ENCODE results near the gene ITGA2B. TPM values are rescaled to one million over a fixed set of nuclear protein-coding genes. Genes with fewer than 3 reads are reported as not detected.

ITGA2B gene
- total and polyA plus RNA-seq, 8 donors = under 0.01 to 2.4 (median 0.46) TPM; not detected in 3

- TF ChIP-seq CTCF (IDR thresholded peaks at IDR 0.05) (no peak), POLR2A (IDR thresholded peaks at IDR 0.05) (no peak), EP300 (IDR thresholded peaks at IDR 0.05) (no peak), POLR2AphosphoS5 (IDR thresholded peaks at IDR 0.05) (no peak)
Measured at GRCh38 chr17:44383861-44384260, 5.6 kb downstream of the ITGA2B start.

GRCh38 chr17:44383363-44383762, 6.1 kb downstream of the ITGA2B start:
- 93 to 96% (median 95%) methylated on average over 15 of the region's 15 CpGs for WGBS, 5 donors
- H3K27ac ChIP-seq = no peak overlapping the region
- peaks cover 8 to 25% (median 20%) of the 10 kb centered on the region in 4 donors for H3K4me1 ChIP-seq
- H3K4me3 ChIP-seq = no peak overlapping the region
- intact Hi-C loops (cut with DNase I; ENCODE audit: low total_unique reads) = no loop called here
- no peak for DNase-seq
- peaks cover 0 to 32% (median 17%) of the 10 kb centered on the region in 3 donors for H3K27me3 ChIP-seq
- H3K9me3 ChIP-seq = no peaks in the 10 kb centered on the region
- no peak for TF ChIP-seq POLR2A (IDR thresholded peaks at IDR 0.05)
- TF ChIP-seq POLR2AphosphoS5 (IDR thresholded peaks at IDR 0.05) = no peak
- no peak for TF ChIP-seq CTCF (IDR thresholded peaks at IDR 0.05)
- no peak for TF ChIP-seq EP300 (IDR thresholded peaks at IDR 0.05)
- no peaks in the 10 kb centered on the region for H3K36me3 ChIP-seq

More at GRCh38 chr17:44383861-44384260, 5.6 kb downstream of the ITGA2B start:
- no peak overlapping the region for H3K27ac ChIP-seq
- whole genome bisulfite sequencing, 5 donors = 59 to 74% (median 63%) methylated on average over 16 of the region's 16 CpGs
- H3K9me3 ChIP-seq = no peaks in the 10 kb centered on the region
- peaks cover 0 to 32% (median 17%) of the 10 kb centered on the region in 3 donors for H3K27me3 ChIP-seq
- no peak for DNase-seq
- no peak overlapping the region for H3K4me3 ChIP-seq
- H3K4me1 ChIP-seq = peaks cover 8 to 25% (median 20%) of the 10 kb centered on the region in 4 donors
- intact Hi-C loops (cut with DNase I; ENCODE audit: low total_unique reads) = no loop called here
- H3K36me3 ChIP-seq = no peaks in the 10 kb centered on the region

- DNase-seq = no peak
- 80 to 87% (median 81%) methylated on average over 6 of the region's 6 CpGs for WGBS, 5 donors
- peaks cover 8 to 25% (median 20%) of the 10 kb centered on the region in 4 donors for H3K4me1 ChIP-seq
- H3K36me3 ChIP-seq = no peaks in the 10 kb centered on the region
- no peak overlapping the region for H3K27ac ChIP-seq
- intact Hi-C loops (cut with DNase I; ENCODE audit: low total_unique reads) = no loop called here
- H3K4me3 ChIP-seq = no peak overlapping the region
- TF ChIP-seq EP300 (IDR thresholded peaks at IDR 0.05) = no peak
- no peak for TF ChIP-seq CTCF (IDR thresholded peaks at IDR 0.05)
- no peak for TF ChIP-seq POLR2A (IDR thresholded peaks at IDR 0.05)
- no peak for TF ChIP-seq POLR2AphosphoS5 (IDR thresholded peaks at IDR 0.05)
- no peaks in the 10 kb centered on the region for H3K9me3 ChIP-seq
- peaks cover 0 to 32% (median 17%) of the 10 kb centered on the region in 3 donors for H3K27me3 ChIP-seq
Measured at GRCh38 chr17:44382917-44383316, 6.5 kb downstream of the ITGA2B start.

GRCh38 chr17:44381810-44382305, 7.6 kb downstream of the ITGA2B start:
- Histone ChIP-seq H3K4me1 (peaks cover 8 to 25% (median 20%) of the 10 kb centered on the region in 4 donors), H3K27me3 (peaks cover 0 to 32% (median 17%) of the 10 kb centered on the region in 3 donors), H3K27ac (no peak overlapping the region), H3K9me3 (no peaks in the 10 kb centered on the region), H3K36me3 (no peaks in the 10 kb centered on the region), H3K4me3 (no peak overlapping the region)
- TF ChIP-seq POLR2A (IDR thresholded peaks at IDR 0.05) (no peak), CTCF (IDR thresholded peaks at IDR 0.05) (no peak), EP300 (IDR thresholded peaks at IDR 0.05) (no peak), POLR2AphosphoS5 (IDR thresholded peaks at IDR 0.05) (no peak)
- DNase-seq = no peak
- 75 to 87% (median 82%) methylated on average over 4 of the region's 4 CpGs for WGBS, 5 donors
- intact Hi-C loops (cut with DNase I; ENCODE audit: low total_unique reads) = no loop called here

Data from stomach (tissue), 9 donors.